Forelimb muscle (tissue), 1 donor: ENCODE measurements around the gene PRPH. TPM values are rescaled to one million over a fixed set of nuclear protein-coding genes. Genes with fewer than 3 reads are reported as not detected.
"Not testable (repeated sequence)": the region's sequence is repeated elsewhere in the genome, so short reads cannot be mapped to it uniquely, and the experiment has no call there.

Experiments used
- DNase-seq: peaks from one replicate; pipeline ENCODE4 v3.0.0-alpha.2; 2013; ENCODE audit warnings: low read depth
- polyA plus RNA-seq: library from polyadenylated mRNA; unstranded; fragments of 120-200 nt; gene quantifications from one replicate; pipeline ENCODE4 v1.2.1, GENCODE V29; 2013; ENCODE audit not compliant: insufficient read length

PRPH gene
- polyA plus RNA-seq = 1.7 TPM

DNA sequence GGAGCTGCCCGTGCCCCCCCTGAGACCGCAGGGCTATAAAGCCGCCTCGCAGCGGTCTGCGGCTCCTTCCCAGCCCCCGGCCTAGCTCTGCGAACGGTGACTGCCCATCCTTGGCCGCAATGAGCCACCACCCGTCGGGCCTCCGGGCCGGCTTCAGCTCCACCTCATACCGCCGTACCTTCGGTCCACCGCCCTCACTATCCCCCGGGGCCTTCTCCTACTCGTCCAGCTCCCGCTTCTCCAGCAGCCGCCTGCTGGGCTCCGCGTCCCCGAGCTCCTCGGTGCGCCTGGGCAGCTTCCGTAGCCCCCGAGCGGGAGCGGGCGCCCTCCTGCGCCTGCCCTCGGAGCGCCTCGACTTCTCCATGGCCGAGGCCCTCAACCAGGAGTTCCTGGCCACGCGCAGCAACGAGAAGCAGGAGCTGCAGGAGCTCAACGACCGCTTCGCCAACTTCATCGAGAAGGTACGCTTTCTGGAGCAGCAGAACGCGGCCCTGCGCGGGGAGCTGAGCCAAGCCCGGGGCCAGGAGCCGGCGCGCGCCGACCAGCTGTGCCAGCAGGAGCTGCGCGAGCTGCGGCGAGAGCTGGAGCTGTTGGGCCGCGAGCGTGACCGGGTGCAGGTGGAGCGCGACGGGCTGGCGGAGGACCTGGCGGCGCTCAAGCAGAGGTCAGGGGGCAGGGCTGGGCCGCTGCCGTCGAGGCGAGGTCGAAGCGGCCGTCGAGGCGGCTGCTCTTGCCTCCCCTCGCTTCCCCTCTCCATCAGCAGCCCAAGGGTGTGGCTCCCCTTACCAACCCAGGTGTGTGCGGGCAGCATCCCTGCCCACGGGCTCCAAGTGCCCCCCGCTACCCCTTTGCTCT is at the start of gene PRPH:
Gene PRPH, plus strand, starts transcription at position 66 of the 855 bp plus-strand sequence. Its CDS starts 54 bp downstream, at position 120.
- DNase-seq = no peak

DNA sequence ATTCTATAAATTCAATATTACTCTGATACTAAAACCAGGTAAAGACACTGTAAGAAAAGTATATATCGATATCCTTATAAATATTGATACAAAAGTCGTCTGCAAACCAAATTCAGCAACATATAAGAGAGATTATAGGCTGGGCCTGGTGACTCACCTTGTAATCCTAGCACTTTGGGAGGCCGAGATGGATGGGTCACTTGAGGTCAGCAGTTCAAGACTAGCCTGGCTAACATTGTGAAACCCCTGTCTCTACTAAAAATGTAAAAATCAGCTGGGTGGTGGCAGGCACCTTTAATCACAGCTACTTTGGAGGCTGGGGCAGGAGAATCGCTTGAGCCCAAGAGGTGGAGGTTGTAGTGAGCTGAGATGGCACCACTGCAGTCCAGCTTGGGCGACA is 43.6 kb upstream of the PRPH start:
- DNase-seq = no peak

DNA sequence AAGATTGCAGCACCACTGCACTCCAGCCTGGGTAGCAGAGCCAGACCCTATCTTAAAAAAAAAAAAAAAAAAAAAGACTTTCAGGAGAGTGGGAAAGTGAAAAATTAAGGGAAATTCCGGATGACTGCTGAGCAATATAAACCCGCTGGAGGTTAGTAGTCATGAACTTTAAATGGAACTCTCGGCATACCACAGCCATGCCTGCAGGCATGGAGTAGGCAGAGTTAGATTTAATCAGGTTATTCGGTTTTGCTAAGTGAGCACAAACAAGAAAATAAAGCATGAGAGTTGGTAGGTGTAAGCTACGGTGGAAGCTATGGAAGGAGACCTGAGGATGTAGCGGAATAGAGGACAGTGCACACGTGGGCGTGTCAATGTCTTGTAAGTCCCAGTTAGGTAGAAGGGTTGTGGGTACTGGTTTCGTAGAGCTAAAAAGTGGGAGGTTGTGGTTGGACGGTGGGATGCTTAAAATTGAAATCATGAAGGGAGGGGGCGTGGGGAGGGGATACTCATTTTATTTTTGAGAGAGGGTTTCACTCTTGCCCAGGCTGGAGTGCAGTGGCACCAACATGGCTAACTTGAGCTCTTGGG is 41.8 kb upstream of the PRPH start:
- no peak for DNase-seq

DNA sequence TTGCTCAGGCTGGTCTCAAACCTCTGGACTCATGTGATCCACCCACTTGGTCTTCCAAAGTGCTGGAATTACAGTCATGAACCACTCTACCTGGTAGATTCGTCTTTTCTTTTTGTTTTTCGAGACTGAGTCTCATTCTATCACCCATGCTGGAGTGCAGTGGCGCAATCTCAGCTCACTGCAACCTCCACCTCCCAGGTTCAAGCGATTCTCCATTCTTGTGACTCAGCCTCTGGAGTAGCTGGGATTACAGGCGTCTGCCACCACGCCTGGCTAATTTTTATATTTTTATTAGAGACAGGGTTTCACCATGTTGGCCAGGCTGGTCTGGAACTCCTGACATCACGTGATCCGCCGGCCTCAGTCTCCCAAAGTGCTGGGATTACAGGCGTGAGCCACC is 39.5 kb upstream of the PRPH start:
- DNase-seq = not testable (repeated sequence)

DNA sequence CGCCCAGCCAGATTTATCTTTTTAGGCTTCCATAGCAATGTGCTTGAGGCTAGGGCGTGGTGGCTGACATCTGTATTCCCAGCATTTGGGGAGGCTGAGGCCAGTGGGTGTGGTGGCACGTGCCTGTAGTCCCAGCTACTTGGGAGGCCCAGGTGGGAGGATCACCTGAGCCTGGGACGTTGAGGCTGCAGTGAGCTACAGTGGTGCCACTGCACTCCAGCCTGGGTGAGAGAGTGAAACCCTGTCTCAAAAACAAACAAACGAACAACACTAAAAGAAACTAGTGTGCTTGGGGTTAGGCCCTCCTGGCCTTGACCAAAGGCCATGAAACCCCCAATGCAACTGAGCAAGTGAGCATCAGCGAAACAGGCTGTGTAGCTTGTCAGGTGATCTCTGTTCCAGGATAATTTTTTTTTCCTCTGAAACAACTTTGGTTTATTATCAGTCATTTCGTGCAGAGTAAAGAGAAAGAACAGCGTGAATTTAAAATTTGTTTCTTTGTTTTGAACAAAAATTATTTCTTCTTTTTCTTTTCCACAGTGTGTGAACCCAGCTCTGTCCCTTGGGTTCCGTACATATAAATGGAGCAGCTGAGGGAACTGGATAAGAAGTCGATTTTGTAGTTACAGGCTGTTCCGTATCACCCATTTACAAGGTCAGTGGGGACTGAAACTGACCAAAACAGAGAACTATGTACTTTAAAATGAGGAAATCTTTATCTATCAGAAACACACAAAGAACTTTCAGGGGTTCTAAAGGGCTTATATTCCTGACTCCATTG is 38.9 kb upstream of the PRPH start:
- DNase-seq = no peak

DNA sequence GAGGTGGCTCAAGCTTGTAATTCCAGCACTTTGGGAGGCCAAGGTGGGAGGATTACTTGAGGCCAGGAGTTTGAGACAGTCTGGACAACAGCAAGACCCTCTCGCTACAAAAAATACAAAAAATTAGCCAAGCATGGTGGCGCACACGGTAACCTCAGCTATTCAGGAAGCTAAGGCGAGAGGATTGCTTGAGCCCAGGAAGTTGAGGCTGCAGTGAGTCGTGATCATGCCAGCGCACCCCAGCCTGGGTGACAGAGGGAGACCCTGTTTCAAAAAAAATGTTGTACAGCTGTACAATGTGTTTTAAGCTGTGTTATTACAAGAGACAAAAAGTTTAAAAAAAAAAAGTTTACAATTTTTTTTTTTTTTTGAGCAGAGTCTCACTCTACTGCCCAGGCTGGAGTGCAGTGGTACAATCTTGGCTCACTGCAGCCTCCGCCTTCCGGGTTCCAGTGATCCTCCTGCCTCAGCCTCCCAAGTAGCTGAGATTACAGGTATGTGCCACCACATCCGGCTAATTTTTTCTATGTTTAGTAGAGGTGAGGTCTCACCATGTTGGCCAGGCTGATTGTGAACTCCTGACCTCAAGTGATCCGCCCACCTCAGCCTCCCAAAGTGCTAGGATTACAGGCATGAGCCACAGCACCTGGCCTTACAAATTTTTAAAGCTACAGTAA is 37.3 kb upstream of the PRPH start:
- DNase-seq = not testable (repeated sequence)

DNA sequence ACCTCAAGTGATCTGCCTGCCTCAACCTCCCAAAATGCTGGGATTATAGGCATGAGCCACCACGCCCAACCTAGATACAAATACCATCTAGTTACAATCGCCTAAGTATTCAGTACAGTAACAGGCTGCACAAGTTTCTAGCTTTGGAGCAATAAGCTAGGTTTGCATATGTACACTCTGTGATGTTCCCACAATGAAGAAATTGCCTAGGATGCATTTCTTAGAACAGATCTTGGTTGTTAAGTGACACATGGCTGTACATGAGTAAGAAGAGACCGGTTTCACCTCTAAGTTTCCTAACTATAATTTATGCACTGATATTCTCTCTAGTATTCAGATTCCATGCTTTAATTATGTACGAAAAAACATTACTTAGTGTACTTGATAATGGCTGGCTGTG is 35.5 kb upstream of the PRPH start:
- no peak for DNase-seq

DNA sequence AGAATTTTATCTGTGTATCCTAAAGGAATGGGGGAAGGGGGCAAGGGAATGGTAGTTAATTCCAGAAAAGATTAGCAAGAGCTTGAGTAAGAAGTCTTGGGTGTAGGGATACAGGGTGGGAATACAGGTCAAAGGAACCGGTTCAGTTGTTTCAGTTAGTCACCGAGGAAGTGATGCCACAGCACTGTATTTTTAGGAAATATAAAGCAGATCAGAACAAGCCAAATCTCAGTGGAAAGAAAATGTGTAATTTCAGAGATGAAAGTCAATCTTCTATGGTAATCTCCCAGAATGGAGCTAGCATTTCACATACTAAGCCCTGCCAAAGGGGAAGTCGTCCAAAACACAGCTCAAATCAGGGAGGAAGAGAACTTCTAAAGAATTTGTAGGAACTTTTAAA is 34.8 kb upstream of the PRPH start:
- no peak for DNase-seq

DNA sequence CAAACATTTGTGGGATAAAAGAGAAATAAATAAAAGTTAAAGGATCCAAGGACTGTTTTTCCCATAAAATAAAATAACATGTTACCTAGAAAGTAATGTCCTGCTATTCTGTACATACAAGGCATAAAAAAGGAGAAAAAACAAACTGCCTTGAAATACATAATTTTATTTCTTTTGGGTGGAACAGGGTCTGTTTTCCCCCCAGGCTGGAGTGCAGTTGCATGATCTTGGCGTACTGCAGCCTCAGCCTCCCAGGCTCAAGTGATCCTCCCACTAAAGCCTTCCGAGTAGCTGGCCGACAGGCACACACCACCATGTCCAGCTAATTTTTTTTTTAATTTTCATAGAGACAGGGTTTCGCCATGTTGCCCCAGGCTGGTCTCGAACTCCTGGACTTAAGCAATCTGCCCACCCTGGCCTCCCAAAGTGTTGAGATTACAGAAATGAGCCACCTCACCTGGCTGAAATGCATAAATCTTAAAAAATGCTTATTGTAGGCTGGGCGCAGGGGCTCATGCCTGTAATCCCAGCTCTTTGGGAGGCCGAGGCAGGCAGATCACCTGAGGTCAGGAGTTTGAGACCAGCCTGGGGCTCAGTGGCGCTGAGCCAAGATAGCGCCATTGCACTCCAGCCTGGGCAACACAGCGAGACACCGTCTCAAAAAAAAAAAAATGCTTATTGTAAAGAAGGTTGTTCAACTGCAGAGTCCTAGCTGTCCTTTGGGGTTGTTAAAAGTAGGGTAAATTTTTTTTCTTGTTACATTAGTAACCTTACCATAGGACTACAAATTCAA is 34.2 kb upstream of the PRPH start:
- DNase-seq = no peak

DNA sequence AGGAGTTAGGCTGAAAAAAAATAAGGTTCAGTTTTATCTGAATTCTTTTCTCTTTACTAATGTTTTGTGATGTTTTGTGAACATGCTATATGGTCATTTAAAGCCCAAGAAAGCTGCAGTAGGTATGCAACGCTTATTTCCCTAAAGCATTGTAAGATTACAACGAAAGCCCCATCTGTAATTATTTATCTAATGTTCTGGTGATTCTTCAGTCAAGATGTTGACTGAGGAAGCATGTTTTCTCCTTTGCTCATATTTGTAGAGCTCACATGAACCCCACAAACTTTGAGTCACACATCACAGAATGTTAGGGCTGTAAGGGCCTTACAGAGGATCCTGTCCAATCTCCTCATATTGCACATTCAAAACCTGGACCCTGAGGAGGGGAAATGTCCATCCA is 33.2 kb upstream of the PRPH start:
- DNase-seq = no peak

DNA sequence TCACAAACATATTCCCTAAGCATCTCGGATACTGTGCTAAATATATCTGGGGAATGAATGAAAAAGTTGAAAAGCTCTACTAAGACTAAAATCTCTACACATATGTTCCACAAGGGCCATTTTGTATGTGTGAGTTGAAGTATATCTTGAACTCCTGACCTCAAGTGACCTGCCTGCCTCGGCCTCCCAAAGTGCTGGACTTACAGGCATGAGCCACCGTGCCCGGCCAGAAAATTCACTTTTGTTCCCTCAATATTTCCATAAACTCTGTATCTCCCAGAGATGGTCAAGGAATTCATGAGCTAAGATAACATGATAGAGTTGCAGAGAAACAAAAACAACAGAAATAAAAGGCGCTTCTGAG is 31.6 kb upstream of the PRPH start:
- no peak for DNase-seq

DNA sequence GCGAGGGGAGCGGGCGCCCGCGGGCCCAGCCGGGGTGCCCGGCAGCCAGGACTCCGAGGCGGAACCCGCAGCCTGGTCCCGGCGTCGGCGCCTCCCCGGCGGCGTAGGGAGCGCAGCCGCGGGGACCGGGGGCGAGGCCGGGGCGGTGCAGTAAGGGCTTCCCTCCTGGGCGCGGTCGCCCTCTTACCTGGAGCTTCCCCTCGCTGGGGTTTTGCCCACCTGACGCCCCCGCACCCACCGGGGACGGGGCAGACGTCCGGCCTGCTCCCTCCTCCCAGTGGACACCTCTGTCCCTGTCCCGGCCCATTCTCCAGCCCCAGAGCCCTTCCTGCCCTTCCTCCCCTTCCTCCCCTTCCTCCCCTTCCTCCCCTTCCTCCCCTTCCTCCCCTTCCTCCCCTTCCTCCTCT is 30.5 kb upstream of the PRPH start:
- DNase-seq = no peak

DNA sequence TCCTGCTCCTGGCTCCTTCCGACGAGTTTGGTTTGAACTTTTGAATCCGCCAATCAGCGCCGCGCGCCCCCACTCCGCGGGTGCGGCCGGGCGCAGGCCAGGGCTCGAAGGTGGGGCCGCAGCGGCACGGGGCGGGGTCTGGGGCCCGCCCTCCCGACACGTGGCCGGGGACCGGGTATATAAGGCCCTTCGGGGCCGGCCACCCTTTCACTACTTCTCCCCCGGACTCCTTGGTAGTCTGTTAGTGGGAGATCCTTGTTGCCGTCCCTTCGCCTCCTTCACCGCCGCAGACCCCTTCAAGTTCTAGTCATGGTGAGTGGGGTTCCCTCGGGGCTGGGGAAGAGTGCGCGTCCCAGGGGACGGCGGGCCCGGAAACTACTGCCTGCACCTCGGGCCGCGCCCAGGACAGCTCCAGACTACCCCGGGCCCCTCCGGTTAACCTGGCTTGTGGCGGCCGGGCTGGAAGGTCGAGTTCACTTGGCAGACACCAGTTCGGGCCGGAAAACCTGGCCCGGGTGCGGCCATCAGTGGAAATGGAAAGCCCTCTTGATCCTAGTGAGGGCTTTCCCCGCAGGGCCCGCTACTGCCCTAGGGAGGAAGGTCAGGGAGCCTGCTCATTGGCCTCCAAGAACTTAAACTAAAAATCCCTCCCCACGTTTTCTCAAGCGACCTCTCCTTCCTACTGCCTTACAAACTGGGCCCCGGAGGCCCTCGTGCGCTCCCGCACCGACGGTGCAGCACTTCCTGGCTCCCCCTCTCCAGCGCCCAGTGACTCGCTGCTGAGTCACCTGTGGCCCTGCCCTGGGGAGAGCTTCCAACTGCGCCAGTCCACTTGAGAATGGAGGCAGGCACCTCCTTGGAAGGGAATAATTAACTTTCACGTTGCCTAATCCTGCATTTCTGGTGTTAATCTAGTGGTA is 29.8 kb upstream of the PRPH start, which contains the start of gene TUBA1C:
Gene TUBA1C, plus strand, starts transcription at position 210 of the 920 bp plus-strand sequence. Its CDS starts 100 bp downstream, at position 310.
- peak; percentile 66 for DNase-seq

DNA sequence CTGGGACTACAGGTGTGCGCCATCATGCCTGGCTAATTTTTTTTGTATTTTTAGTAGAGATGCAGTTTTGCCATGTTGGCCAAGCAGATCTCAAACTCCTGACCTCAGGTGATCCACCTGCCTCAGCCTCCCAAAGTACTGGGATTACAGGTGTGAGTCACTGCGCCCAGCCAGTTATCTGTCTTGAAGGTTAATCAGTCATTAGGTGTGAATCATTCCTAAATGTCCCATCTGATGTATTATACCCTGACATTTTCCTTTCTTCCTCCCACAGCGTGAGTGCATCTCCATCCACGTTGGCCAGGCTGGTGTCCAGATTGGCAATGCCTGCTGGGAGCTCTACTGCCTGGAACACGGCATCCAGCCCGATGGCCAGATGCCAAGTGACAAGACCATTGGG is 25.8 kb upstream of the PRPH start:
- not testable (repeated sequence) for DNase-seq

DNA sequence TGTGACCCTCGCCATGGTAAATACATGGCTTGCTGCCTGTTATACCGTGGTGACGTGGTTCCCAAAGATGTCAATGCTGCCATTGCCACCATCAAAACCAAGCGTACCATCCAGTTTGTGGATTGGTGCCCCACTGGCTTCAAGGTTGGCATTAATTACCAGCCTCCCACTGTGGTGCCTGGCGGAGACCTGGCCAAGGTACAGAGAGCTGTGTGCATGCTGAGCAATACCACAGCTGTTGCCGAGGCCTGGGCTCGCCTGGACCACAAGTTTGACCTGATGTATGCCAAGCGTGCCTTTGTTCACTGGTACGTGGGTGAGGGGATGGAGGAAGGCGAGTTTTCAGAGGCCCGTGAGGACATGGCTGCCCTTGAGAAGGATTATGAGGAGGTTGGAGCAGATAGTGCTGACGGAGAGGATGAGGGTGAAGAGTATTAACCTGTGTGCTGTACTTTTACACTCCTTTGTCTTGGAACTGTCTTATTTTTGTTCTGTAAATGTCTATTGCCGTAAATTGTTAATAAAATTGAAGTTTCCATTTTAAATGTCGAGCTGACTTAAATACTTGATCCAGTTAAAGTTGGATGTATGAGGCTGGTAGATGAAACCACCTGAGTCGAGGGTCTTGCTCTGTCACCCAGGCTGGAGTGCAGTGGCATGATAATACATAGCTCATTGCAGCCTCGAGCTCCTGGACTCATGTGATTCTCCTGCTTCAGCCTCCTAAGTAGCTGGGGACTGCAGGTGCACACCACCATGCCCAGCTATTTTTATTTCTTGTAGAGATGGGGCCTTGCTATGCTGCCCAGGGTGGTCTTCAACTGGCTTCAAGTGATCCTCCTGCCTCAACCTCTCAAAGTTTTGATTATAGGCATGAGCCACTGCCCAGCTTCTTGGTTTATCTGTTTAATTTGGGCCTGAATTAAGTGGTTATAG is 21.9 kb upstream of the PRPH start:
- no peak for DNase-seq

DNA sequence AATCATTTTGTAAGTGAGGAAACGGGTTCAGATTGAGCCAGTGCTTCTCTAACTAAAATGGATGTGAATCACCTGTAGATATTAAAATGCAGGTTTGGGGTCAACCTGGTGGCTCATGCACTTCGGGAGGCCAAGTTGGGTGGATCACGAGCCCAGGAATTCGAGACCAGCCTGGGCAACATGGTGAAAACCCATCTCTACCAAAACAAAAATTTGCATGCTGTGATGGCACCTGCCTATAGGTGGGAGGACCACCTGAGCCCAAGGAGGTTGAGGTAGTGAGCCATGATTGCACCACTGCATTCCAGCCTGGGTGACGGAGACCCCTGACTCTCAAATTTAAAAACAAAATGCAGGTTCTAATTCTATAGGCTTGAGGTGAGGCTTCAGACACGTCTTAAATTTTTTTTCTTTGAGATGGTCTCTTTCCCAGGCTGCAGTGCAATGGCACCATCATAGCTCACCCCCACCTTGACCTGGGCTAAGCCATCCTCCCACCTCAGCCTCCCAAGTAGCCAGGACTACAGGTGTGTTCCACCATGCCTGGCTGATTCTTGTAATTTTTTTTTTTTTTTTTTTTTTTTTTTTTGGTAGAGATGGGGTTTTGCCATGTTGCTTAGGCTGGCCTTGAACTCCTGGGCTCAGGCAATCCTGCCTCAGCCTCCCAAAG is 21.1 kb upstream of the PRPH start:
- no peak for DNase-seq

DNA sequence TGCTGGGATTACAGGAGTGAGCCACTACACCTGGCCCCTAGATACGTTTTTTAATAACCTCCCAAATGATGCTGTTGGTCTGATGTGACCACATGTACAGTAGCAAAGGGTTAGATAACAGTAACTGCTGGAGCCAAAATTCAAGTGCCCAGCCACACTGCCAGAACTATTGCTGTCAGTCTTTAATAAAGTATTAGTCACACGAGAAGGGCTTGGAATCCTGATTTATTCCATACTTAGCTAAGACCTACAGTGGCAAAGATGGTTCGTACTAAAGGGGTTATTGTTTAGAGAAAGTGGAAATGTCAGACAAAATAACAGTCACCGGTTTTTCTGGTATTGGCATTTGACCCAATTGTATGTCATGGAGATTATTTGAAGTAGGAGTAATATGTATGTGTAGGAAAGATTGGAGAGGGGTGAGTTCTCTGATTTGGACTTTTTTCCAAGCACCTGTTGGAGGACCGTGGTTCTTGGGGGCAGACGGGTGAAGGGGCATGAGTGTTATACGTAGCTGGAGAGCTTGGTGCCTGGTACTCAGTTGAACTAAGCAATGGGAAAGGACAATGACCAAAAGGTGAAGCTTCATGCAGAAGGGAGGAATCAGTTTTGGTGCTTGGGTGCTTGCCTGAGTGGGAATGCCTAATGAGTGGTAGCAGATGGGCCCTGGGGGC is 20.4 kb upstream of the PRPH start:
- no peak for DNase-seq
